RPMI8226 (cell line): ENCODE measurements around the gene WNT10A.
"Not testable (repeated sequence)": the region's sequence is repeated elsewhere in the genome, so short reads cannot be mapped to it uniquely, and the experiment has no call there.

Experiments used
- DNase-seq: peaks from one replicate; pipeline ENCODE4 v3.0.0-alpha.2; 2015

WNT10A gene

GRCh38 chr2:218880102-218880858 is at the start of gene WNT10A:
TSS of gene WNT10A (plus strand) at chr2:218880852. CDS start at chr2:218880996, 144 bp downstream.
- DNase-seq: peak; percentile 91

GRCh38 chr2:218831378-218831990 is 49.2 kb upstream of the WNT10A start, which contains the start of gene PRKAG3:
TSS of gene PRKAG3 (minus strand) at chr2:218831803.
- DNase-seq: no peak

GRCh38 chr2:218832081-218832480 is 48.6 kb upstream of the WNT10A start:
- DNase-seq: no peak

DNA sequence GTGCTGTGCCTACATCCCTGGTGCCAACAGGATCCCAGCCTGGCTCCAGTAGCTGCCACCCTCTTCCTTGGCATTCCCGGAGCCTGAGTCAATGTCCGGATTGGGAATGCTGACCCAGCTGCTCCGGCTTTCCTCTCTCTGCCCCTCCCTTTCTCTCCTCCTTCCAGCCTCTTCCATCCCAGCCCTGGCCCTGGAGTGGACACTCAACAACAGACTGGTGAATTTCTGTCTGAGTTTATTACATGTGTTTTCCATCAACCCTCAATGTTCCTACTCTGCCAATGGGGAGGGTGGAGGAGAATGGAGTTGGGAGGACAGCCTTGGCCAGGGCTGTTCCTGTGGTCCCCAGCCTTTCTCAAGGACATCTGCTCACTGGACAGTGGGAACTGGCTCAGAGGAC is 48.1 kb upstream of the WNT10A start:
- no peak for DNase-seq

DNA sequence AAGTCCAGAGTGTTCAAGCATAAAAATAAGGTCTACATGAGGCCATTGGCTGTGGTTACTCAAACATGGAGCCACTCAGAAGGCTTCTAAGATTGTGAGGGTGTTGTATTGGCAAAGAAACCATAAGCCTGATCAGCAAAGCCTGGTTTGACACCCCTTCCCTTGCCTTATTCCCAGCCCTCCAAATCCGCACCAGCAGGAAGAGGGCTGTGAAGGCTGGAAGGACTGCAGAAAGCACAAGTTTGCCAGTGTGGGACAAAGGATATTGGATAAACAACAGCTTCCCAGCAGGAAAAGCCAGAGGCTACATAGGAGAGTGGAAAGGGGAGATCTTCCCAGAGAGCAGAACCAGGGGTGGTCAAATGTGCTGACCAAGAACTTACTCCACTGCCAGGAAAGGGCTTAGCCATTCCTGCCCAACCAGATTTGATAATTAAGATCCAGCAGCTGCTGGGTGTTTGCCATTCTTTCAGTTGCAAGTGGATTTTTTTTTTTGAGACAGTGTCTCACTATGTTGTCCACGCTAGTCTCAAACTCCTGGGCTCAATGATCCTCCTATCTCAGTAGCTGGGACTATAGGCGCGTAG is 47.5 kb upstream of the WNT10A start:
- no peak for DNase-seq

DNA sequence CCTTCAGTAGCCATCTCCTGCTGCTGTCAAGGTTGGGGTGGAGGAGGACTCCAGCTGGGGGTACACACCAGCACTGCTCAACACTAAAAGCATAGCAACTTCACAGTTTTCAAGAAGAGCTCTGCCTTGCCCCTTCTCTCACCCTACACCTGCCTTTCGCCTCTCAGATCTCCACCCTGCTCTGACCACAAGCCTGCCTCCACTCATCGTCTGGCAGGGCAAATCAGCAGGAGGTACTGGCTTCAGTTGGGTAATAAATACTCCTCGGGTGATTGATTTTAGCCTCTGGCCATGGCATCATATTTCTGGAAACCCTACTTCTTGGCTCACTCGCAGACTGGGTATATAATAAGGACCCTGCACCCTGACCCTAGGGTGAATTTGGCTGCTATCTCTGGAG is 46.0 kb upstream of the WNT10A start:
- DNase-seq: no peak

DNA sequence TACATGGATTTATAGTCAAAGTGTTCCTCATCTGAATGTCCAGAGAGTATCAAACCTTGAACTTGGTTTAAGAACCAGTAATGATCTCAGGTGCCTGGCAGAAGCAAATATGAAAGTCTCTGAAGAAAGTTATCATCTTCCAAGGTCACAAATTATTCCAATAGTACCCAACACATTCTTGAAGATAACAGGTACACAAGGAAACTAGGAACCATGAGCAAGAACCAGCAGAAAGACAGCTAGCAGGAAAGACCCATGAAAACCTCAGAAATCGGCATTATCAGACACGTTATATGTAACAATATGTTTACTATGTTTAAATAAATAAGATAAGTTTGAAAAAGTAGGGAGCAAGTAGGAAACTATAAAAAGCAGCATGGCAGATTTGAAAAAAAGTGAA is 43.2 kb upstream of the WNT10A start:
- DNase-seq: no peak

- DNase-seq: no peak
These were observed 41.2 kb upstream of the WNT10A start for GRCh38 chr2:218839430-218839829.

DNA sequence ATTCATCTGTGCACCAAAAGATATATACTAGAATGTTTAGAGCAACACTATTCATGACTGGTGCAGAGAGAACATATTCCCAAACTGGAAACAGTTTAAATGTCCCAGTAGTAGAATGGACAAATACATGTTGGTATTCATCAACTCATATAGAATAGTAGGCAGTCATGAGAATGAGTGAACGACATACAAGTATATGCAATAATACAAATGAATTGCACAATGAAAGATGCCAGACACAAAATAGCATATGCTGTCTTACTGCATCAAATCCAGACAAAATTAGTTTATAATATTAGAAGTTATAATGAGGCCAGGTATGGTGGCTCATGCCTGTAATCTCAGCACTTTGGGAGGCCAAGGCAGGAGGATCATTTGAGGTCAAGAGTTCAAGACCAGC is 40.8 kb upstream of the WNT10A start:
- no peak for DNase-seq

DNA sequence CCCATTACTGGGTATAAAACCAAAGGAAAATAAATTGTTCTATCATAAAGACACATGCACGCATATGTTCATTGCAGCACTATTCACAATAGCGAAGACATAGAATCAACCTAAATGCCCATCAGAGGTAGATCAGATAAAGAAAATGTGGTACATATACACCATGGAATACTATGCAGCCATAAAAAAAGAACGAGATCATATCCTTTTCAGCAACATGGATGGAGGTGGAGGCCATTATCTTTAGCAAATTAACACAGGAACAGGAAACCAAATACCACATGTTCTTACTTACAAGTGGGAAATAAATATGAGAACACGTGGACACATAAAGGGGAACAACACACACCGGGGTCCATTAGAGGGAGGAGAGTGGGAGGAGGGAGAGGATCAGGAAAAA is 36.3 kb upstream of the WNT10A start:
- DNase-seq: not testable (repeated sequence)

DNA sequence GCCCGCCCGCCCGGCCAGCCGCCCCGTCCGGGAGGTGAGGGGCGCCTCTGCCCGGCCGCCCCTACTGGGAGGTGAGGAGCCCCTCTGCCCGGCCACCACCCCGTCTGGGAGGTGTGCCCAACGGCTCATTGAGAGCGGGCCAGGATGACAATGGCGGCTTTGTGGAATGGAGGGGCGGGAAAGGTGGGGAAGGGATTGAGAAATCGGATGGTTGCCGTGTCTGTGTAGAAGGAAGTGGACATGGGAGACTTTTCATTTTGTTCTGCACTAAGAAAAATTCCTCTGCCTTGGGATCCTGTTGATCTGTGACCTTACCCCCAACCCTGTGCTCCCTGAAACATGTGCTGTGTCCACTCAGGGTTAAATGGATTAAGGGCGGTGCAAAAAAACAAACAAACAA is 33.7 kb upstream of the WNT10A start:
- not testable (repeated sequence) for DNase-seq

- no peak for DNase-seq
These were observed 30.9 kb upstream of the WNT10A start for GRCh38 chr2:218849721-218850120.

DNA sequence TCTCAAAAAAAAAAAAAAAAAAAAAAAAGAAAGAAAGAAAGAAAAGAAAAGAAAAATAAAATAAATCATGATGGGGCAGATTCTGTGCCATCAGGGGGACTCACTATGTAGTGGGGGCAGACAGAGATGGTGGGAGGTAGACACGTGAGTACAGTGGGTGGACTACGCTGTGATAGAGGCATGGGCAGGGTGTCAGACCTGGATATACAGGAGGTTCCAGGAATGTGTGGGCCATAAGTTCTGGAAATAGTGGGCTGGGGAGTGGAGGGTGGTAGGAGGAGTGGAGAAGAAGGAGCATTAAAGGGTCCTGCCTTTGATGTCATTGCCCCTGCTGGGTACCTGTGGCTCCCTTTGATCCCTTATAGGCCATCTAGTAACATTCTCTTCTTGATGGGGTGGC is 29.9 kb upstream of the WNT10A start:
- no peak for DNase-seq

DNA sequence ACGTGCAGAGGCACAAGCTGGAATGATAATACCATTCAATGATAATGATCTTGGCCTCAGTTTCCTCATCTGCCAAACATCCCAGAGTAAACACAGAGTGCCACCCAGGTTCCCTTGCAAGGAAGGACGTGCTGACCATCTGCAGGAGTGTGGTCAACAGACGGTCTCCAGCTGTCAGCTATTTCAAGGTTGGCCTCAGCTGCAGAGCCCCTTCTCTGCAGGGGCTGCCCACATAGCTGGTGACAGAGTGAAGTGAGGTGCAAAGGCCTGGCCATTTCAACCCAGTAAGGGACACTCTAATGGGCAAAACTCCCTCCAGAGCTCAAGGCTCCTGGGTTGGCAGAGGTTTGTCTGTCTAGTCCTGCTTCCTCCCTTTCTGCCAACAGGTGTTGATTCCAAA is 29.4 kb upstream of the WNT10A start:
- DNase-seq: no peak

DNA sequence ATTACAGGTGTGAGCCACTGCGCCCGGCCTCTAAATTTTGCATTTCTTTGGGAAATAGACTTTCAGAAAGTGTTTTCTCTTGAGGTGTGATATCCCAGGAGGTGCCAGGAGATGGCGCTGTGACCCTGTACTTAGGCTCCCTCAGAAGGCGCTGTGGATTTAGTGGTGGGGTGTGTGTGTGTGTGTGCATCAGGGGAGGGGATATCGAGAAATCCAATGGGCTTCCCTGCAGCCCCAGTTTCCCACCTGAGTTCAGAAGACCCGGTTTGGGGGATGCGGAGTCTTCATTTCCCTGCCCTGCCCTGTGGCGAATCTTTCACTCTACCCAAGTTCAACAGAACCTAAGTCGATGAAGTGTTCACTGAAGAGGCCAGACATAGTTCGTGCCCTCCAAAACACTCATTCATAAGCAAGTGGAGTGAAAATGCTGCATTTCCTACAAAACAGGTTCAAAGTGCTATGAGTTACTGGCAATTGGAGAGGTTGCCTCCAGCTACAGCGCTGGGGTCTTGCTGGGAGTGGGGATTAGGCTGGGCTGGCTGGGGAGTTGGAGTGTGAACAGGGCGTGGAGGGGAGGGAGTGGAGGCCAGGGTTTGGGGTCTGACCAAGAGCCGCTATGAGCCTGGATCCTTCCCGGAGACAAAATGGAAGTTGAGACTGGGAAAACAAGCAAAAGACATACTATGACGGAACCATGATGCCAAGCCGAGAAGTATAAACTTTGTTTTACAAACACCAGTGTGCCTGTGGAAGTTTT is 27.6 kb upstream of the WNT10A start:
- DNase-seq: peak; percentile 68

GRCh38 chr2:218853766-218854165 is 26.9 kb upstream of the WNT10A start:
- no peak for DNase-seq

DNA sequence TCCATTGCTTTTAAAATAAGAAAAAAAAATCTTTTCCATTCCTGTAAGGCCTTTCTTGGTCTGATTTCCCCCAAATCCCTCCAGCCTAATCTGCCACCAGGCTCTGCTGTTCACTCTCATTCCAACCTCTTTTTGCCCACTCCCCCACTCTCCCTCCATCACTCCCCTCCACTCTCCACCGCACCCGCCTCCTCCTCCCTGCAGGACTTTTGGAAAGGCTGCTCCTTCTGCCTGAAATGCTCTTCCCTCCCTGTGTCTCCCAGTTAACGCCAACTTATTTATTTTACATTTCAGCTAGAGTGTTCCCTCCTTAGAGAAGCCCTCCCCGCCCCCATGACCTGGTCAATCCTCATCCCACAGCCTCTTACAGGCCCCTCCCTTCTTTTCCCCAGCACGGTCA is 25.8 kb upstream of the WNT10A start:
- DNase-seq: no peak

DNA sequence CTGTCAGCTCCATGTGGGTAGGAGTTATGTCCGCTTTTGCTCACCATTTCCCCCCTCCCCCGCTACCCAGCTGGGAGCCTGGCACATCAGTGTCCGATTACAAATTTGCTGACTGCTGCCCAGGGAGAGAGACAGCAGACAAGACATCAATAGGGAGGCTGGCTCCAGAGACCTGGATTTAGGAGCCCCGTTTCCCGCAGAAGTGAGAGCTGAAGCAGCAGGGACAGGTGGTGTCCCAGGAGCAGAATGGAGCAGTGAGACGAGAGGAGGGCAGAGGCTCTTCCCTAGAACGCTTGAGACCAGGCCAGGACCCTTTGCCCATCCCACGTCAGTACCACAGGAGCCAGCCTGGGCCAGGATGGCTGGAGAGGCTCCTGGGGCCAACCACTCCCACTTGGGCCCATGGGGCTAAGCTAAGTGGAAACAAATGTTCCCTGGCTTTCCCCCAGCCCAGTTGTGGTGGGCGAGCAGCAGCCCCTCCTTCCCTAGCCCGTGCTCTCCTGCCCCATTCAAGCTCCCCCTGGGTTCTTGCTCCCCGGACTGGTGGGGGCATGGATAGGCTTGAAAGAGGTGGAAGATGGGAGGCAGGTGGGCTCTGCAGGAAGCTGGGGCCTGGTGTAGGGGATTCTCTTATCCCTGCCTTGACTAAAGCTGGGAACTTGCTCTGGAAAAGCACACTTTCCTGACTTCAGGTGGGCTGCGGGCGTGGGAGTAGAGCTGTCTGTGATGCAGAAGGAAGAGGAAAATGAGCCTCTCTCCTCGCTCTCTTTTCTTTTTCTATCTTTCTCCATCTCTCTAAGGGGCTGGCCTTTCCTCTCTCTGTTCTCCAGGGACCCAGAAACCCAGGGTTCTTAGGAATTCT is 25.1 kb upstream of the WNT10A start:
- no peak for DNase-seq

GRCh38 chr2:218856167-218856895 is 24.3 kb upstream of the WNT10A start:
- no peak for DNase-seq

DNA sequence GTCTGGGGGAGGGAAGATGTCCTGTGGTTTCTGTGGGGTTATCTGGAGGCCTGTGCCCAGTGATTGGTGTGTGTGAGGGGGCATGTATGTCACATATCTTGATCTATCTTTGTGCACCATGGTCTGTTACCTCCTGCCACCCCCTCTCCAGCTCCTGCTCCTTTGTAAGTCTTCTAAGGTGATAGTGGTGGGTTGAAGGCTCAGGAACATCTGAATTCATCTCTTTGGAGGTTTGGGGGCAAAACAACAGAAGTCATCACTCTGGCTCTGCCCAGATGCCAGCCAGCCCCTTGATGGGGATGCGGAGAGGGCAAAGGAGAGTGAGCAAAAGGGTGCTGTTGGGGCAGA is 23.8 kb upstream of the WNT10A start:
- DNase-seq: no peak

GRCh38 chr2:218857371-218858137 is 23.1 kb upstream of the WNT10A start:
- no peak for DNase-seq
